GM12878 (cell line): ENCODE data around the gene RXRG. TPM values are rescaled to one million over a fixed set of nuclear protein-coding genes. Genes with fewer than 3 reads are reported as not detected.

Experiments used
- ATAC-seq: fragments of 200-7000 bp; cut with Tn5 transposase; 3 replicates; pipeline ENCODE4 v1.9.1; 2020; ENCODE audit warnings: mild to moderate bottlenecking, moderate library complexity
- BruUV-seq: library from RNA; stranded (reverse); fragments of 400-500 nt; replicated peaks from 2 replicates; lab custom pipeline; 2021; lab: Mats Ljungman, UMichigan
- CTCF ChIA-PET: fragments of 300-600 bp; sonication (Branson Sonifier 250); formaldehyde crosslinking; extraction: SDS; loops from one replicate; lab custom pipeline; 2021; ENCODE audit warnings: inconsistent platforms; lab: Yijun Ruan, JAX
- POLR2A ChIA-PET: fragments of 350-600 bp; formaldehyde crosslinking; extraction: SDS; loops from one replicate; lab custom pipeline; 2021; ENCODE audit warnings: inconsistent platforms; lab: Charles Lee
- RAD21 ChIA-PET: fragments of 300-600 bp; sonication (Branson Sonifier 250); formaldehyde crosslinking; loops from one replicate; lab custom pipeline; 2023; ENCODE audit warnings: antibody characterized with exemption; ENCODE audit not compliant: unreplicated experiment; lab: Charles Lee
- SMC1A ChIA-PET: fragments of 300-600 bp; sonication (Branson Sonifier 250); formaldehyde crosslinking; loops from one replicate; lab custom pipeline; 2023; ENCODE audit not compliant: unreplicated experiment, uncharacterized antibody; lab: Charles Lee
- DNase-seq: peaks from one replicate; pipeline ENCODE4 v3.0.0-alpha.2; 2011; ENCODE audit warnings: low read depth, low spot score
- FAIRE-seq: peaks from 3 replicates; lab custom pipeline; 2011; peaks lifted over from hg19 to GRCh38; lab: Jason Lieb, UNC
- H2AFZ ChIP-seq: 2 replicates; pipeline ENCODE4 v1.6.0; 2011; ENCODE audit warnings: low read depth, low read length, control low read depth; ENCODE audit not compliant: control insufficient read depth
- H3K27ac ChIP-seq: 2 replicates; pipeline ENCODE4 v1.5.1; 2011; ENCODE audit warnings: control low read depth; ENCODE audit not compliant: control insufficient read depth, insufficient read depth
- H3K27me3 ChIP-seq, 2 experiments: replicated peaks in 1 of 2; 2 replicates each; pipeline versions ENCODE4 v1.6.0 to v1.6.1; 2011; ENCODE audit warnings: low read length in 1 of 2; ENCODE audit not compliant: control insufficient read depth in 2 of 2, insufficient read depth in 2 of 2
- H3K36me3 ChIP-seq, 2 experiments: 2 replicates each; pipeline ENCODE4 v1.5.1; 2011; ENCODE audit warnings: low read length in 1 of 2; ENCODE audit not compliant: control insufficient read depth in 2 of 2, insufficient read depth in 2 of 2
- H3K4me1 ChIP-seq: 2 replicates; pipeline ENCODE4 v1.6.1; 2011; ENCODE audit warnings: mild to moderate bottlenecking, low read length, moderate library complexity, mixed read lengths; ENCODE audit not compliant: control insufficient read depth, insufficient read depth
- H3K4me2 ChIP-seq: 2 replicates; pipeline ENCODE4 v1.6.0; 2011; ENCODE audit warnings: control low read depth; ENCODE audit not compliant: control insufficient read depth, insufficient read depth
- H3K4me3 ChIP-seq: fragments of 200-600 bp; sonication (generic); 2 replicates; pipeline ENCODE4 v1.5.1; 2016
- H3K79me2 ChIP-seq: 2 replicates; pipeline ENCODE4 v1.6.0; 2011; ENCODE audit warnings: low read length; ENCODE audit not compliant: control insufficient read depth, insufficient read depth
- H3K9ac ChIP-seq: 2 replicates; pipeline ENCODE4 v1.8.0; 2011; ENCODE audit warnings: low read length, control low read depth, mixed read lengths; ENCODE audit not compliant: control insufficient read depth, insufficient read depth
- H3K9me3 ChIP-seq: replicated peaks from 3 replicates; pipeline ENCODE4 v1.5.1; 2011; ENCODE audit warnings: mild to moderate bottlenecking, low read length; ENCODE audit not compliant: control insufficient read depth, insufficient read depth
- H4K20me1 ChIP-seq: 2 replicates; pipeline ENCODE4 v1.6.0; 2011; ENCODE audit not compliant: control insufficient read depth, insufficient read depth
- ATF7 ChIP-seq: fragments of 450-650 bp; IDR thresholded peaks from 2 replicates; pipeline ENCODE4 v1.6.1; 2016; ENCODE audit warnings: low read depth, mild to moderate bottlenecking
- BACH1 ChIP-seq: fragments of 450-650 bp; IDR thresholded peaks from 2 replicates; pipeline ENCODE4 v1.6.1; 2017; ENCODE audit warnings: mild to moderate bottlenecking, borderline replicate concordance
- BHLHE40 ChIP-seq, 2 experiments: fragments of 450-650 bp in 1 of 2; IDR thresholded peaks; 2 replicates each; pipeline ENCODE4 v1.6.1; 2011 to 2017; ENCODE audit warnings: low read depth in 2 of 2, borderline replicate concordance in 1 of 2, improper control_type of control experiment in 1 of 2, low read length in 1 of 2, mild to moderate bottlenecking in 1 of 2
- HDAC6 ChIP-seq: fragments of 200-600 bp; sonication (generic); IDR thresholded peaks from one replicate; pipeline ENCODE4 v1.8.0; 2017; ENCODE audit warnings: antibody characterized with exemption; ENCODE audit not compliant: unreplicated experiment
- HDGF ChIP-seq: fragments of 450-650 bp; IDR thresholded peaks from 2 replicates; pipeline ENCODE4 v1.6.1; 2016; ENCODE audit warnings: antibody characterized with exemption
- IKZF1 ChIP-seq: fragments of 450-650 bp; conservative IDR thresholded peaks from 2 replicates; pipeline ENCODE4 v1.6.1; 2017; ENCODE audit warnings: antibody characterized with exemption, mild to moderate bottlenecking
- MXI1 ChIP-seq: fragments of 150-350 bp; IDR thresholded peaks from 2 replicates; pipeline ENCODE4 v1.6.1; 2011; ENCODE audit warnings: low read depth, mild to moderate bottlenecking, inconsistent platforms, low read length, improper control_type of control experiment
- NFXL1 ChIP-seq: fragments of 450-650 bp; IDR thresholded peaks from 2 replicates; pipeline ENCODE4 v1.6.1; 2017; ENCODE audit warnings: antibody characterized with exemption, mild to moderate bottlenecking, borderline replicate concordance
- NR2C1 ChIP-seq: fragments of 450-650 bp; IDR thresholded peaks from 2 replicates; pipeline ENCODE4 v1.6.1; 2017; ENCODE audit warnings: antibody characterized with exemption, mild to moderate bottlenecking, moderate library complexity
- NR2C2 ChIP-seq: IDR thresholded peaks from 2 replicates; pipeline ENCODE4 v1.6.1; 2011; ENCODE audit warnings: borderline replicate concordance, low read depth; ENCODE audit not compliant: control insufficient read depth, insufficient read length
- POLR2A ChIP-seq: IDR thresholded peaks from 2 replicates; pipeline ENCODE4 v1.6.1; 2011; ENCODE audit warnings: low read depth, mild to moderate bottlenecking, low read length
- WRNIP1 ChIP-seq: IDR thresholded peaks from 2 replicates; pipeline ENCODE4 v1.6.1; 2011; ENCODE audit warnings: low read depth, low read length, improper control_type of control experiment, borderline replicate concordance
- ZBED1 ChIP-seq: IDR thresholded peaks from 2 replicates; pipeline ENCODE4 v1.6.1; 2016; ENCODE audit warnings: borderline replicate concordance
- WGBS: methylation state at CpG from one replicate; pipeline ENCODE4 v1.1.6; 2016; ENCODE audit warnings: low lambda C conversion rate; ENCODE audit not compliant: insufficient replicate concordance, insufficient coverage; ENCODE audit errors: missing lambda C conversion rate; 5-methylcytosine and 5-hydroxymethylcytosine counted together
- in situ Hi-C: fragments of 300-500 bp; cut with MboI; formaldehyde crosslinking; loops from 9 replicates; pipeline ENCODE4 v1.14.3; 2018; ENCODE audit warnings: mixed read lengths
- intact Hi-C: fragments of 100-400 bp; cut with micrococcal nuclease; formaldehyde crosslinking; loops from one replicate; pipeline ENCODE4 v1.14.2; 2022; ENCODE audit not compliant: unreplicated experiment
- polyA plus RNA-seq, 11 experiments: library from polyadenylated mRNA; depleted of rRNA in 4 of 11; unstranded in 6 of 11; stranded (reverse) in 5 of 11; fragments of >200 nt; fragmentation: Nextera tagmentation in 4 of 11; fragmentation: Illumina TruSeq in 1 of 11; extraction: Ambion mirVana in 4 of 11; extraction: Trizol in 1 of 11; gene quantifications; 1 replicate in 1 of 11; 2 replicates in 10 of 11; pipeline versions ENCODE4 v1.2.1 to v1.2.3, GENCODE V29; 2011 to 2016; ENCODE audit warnings: inconsistent platforms in 2 of 11, missing spikeins in 2 of 11, low read depth in 1 of 11
- total RNA-seq, 4 experiments: library from RNA; depleted of rRNA in 3 of 4; stranded (reverse); fragments of >200 nt in 3 of 4; fragmentation: Illumina TruSeq in 1 of 4; extraction: Trizol in 1 of 4; gene quantifications; 2 replicates each; pipeline versions ENCODE4 v1.2.1 to v1.2.3, GENCODE V29; 2013 to 2021
- TF ChIP-seq, protein P1 (sequence below): fragments of 450-650 bp; formaldehyde crosslinking; IDR thresholded peaks from 2 replicates; pipeline ENCODE4 v1.4.0; 2022; ENCODE audit warnings: mild to moderate bottlenecking, moderate library complexity

RXRG gene
- total and polyA plus RNA-seq, 10 of the 15 experiments (the other 5 are each of a cell fraction or from before 2014, with no cell fraction given) = 0.10 TPM; not detected in 9

DNA sequence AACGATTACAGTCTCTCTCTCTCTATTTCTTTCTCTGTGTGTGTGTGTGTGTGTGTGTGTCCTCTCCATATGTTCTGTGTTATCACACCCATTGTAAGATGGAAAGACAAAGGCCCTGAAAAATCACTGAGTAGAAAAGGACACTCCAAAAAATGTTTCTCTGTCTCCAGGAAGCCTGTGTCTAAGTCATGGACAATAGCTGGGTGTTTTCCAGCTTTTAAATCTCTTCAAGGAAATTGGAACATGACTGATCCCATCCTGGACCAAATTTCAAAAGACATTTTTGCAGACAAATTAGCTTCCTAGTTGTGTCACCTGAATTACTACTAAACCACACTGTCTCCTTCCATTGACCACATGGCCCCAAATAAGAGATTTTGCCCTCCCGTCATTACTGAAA, 57.4 kb downstream of the RXRG start:
- H3K79me2 ChIP-seq = no peaks in the 10 kb centered on the region
- H3K9ac ChIP-seq = no peak overlapping the region
- H3K36me3 ChIP-seq = no peaks in the 10 kb centered on the region
- TF ChIP-seq POLR2A = no peak
- TF ChIP-seq BHLHE40 (IDR thresholded peaks at IDR 0.05; ENCODE audit: borderline replicate concordance in 1 of 2, low read depth in 2 of 2, low read length in 1 of 2) = no peak
- no peak for TF ChIP-seq HDAC6
- ATAC-seq = no peak
- H3K4me2 ChIP-seq = no peak overlapping the region
- RAD21 ChIA-PET = no interaction called here
- H3K4me1 ChIP-seq = no peaks in the 10 kb centered on the region
- H3K4me3 ChIP-seq = no peak overlapping the region
- no peak overlapping the region for H2AFZ ChIP-seq
- no peak overlapping the region for H3K27ac ChIP-seq
- no peak for DNase-seq
- SMC1A ChIA-PET = no interaction called here
- CTCF ChIA-PET = interaction anchor here (2.8 kb wide), 2 partner anchors 20 to 206 kb away, joined by 11 to 17 read pairs; no protein-coding TSS in a partner anchor
- POLR2A ChIA-PET = no interaction called here
- no TSS peak for BruUV-seq
- 50% methylated on average over 2 of the region's 2 CpGs for WGBS
- peaks cover 3 to 7% of the 10 kb centered on the region in 2 experiments; a peak in 3 of 4 replicates for H3K27me3 ChIP-seq
- H3K9me3 ChIP-seq = no peaks in the 10 kb centered on the region
- in situ Hi-C loops (no loop called here), intact Hi-C loops (no loop called here)
- no peak for FAIRE-seq
- no peaks in the 10 kb centered on the region; the same call in 1 of the 2 replicates for H4K20me1 ChIP-seq

DNA sequence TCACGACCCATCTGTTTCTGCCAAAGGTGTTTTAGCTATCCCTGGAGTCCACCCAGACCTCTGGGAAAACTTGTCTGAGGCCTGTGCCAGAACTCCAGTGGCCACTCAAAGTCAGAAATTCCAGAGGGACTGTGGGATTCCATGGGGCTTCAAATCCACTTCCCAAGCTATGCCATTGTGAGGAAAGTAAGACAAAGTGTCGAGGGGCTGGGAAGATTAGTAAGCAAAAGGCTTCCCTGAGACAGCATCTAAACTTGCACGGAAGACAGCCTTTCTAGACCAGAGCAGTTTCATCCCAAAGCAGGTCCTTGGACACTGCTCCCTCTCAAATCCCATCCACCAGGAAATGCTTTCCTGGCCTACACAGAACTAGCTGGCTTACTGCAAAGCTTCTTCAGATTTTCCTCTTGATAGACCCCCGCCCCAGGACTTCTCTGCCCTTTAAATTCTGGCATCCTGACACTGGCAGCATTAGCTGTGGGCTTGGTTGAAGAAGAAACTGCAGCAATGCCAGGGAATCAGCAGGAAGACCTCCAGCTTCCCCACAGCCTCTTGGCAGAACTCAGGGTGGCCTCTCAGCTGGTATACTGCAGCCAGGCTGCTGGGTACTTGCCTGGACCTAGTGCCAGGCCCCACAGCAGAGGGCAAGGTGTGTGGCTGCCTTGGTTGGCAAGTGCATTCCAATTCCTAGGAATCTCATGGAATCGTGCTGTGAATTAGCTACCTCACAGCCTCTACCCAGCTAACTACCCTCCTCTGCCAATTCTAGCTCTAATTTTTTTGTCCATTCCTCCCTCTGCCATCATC, 61.1 kb downstream of the RXRG start:
- intact Hi-C loops (no loop called here), in situ Hi-C loops (no loop called here)
- H3K27ac ChIP-seq = no peak overlapping the region
- H3K36me3 ChIP-seq = no peaks in the 10 kb centered on the region
- DNase-seq (no peak), ATAC-seq (no peak), FAIRE-seq (no peak)
- WGBS = under 1% methylated on average over 5 of the region's 5 CpGs
- no TSS peak for BruUV-seq
- H3K4me3 ChIP-seq = no peak overlapping the region
- H3K9me3 ChIP-seq = no peaks in the 10 kb centered on the region
- peaks cover 0 to 6% of the 10 kb centered on the region in 2 experiments; a peak in 3 of 4 replicates for H3K27me3 ChIP-seq
- SMC1A ChIA-PET = interaction anchor here (1.4 kb wide), 1 partner anchor 210 kb away, joined by 3 read pairs; no protein-coding TSS in a partner anchor
- no peak overlapping the region for H2AFZ ChIP-seq
- H3K4me1 ChIP-seq = no peaks in the 10 kb centered on the region
- CTCF ChIA-PET = interaction anchor here (1.0 to 5.4 kb wide), 3 partner anchors 8 to 15 kb away, joined by 3 to 38 read pairs (median 3); no protein-coding TSS in a partner anchor
- no peak overlapping the region for H3K9ac ChIP-seq
- no peak overlapping the region for H3K4me2 ChIP-seq
- POLR2A ChIA-PET = no interaction called here
- no peaks in the 10 kb centered on the region for H4K20me1 ChIP-seq
- no peaks in the 10 kb centered on the region for H3K79me2 ChIP-seq
- RAD21 ChIA-PET = interaction anchor here (0.5 to 0.9 kb wide), 2 partner anchors 20 to 700 kb away, joined by 3 to 4 read pairs; no protein-coding TSS in a partner anchor
- no peak for TF ChIP-seq NR2C1
- no peak for TF ChIP-seq NR2C2
- no peak for TF ChIP-seq ZBED1
- TF ChIP-seq MXI1 = no peak
- TF ChIP-seq ATF7 = no peak
- TF ChIP-seq, protein P1, sequence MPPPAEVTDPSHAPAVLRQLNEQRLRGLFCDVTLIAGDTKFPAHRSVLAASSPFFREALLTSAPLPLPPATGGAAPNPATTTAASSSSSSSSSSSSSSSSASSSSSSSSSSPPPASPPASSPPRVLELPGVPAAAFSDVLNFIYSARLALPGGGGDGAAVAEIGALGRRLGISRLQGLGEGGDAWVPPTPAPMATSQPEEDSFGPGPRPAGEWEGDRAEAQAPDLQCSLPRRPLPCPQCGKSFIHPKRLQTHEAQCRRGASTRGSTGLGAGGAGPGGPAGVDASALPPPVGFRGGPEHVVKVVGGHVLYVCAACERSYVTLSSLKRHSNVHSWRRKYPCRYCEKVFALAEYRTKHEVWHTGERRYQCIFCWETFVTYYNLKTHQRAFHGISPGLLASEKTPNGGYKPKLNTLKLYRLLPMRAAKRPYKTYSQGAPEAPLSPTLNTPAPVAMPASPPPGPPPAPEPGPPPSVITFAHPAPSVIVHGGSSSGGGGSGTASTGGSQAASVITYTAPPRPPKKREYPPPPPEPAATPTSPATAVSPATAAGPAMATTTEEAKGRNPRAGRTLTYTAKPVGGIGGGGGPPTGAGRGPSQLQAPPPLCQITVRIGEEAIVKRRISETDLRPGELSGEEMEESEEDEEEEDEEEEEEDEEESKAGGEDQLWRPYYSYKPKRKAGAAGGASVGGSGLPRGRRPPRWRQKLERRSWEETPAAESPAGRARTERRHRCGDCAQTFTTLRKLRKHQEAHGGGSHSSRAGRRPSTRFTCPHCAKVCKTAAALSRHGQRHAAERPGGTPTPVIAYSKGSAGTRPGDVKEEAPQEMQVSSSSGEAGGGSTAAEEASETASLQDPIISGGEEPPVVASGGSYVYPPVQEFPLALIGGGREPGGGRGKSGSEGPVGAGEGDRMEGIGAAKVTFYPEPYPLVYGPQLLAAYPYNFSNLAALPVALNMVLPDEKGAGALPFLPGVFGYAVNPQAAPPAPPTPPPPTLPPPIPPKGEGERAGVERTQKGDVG (CRISPR knock-in tag) = no peak
- TF ChIP-seq HDGF = no peak
- TF ChIP-seq BACH1 = no peak
- no peak for TF ChIP-seq IKZF1
- no peak for TF ChIP-seq NFXL1
- TF ChIP-seq WRNIP1 = no peak
